Uterus (tissue), 4 donors: ENCODE results near the gene SCN5A. TPM values are rescaled to one million over a fixed set of nuclear protein-coding genes. Genes with fewer than 3 reads are reported as not detected.

Experiments used
- DNase-seq, 2 donors: peaks; one replicate each; pipeline ENCODE4 v3.0.0-alpha.2; 2019 to 2020
- H3K27ac ChIP-seq, 2 donors: fragments of 200-600 bp; sonication (generic); 1 replicate in 1 of 2; 2 replicates in 1 of 2; pipeline ENCODE4 v1.5.1; 2016 to 2018
- H3K27me3 ChIP-seq, 2 donors: fragments of 200-600 bp; sonication (generic); one replicate each; pipeline ENCODE4 v1.5.1; 2018 to 2019; ENCODE audit warnings: control low read depth in 1 of 2
- H3K36me3 ChIP-seq, 2 donors: fragments of 200-600 bp; sonication (generic); one replicate each; pipeline ENCODE4 v1.5.1; 2019; ENCODE audit warnings: control low read depth in 1 of 2
- H3K4me1 ChIP-seq, 2 donors: fragments of 200-600 bp; sonication (generic); one replicate each; pipeline ENCODE4 v1.5.1; 2018 to 2019; ENCODE audit warnings: control low read depth in 1 of 2
- H3K4me3 ChIP-seq, 2 donors: fragments of 200-600 bp; sonication (generic); 1 replicate in 1 of 2; 2 replicates in 1 of 2; pipeline ENCODE4 v1.5.1; 2018 to 2019; ENCODE audit warnings: mild to moderate bottlenecking in 1 of 2
- H3K9me3 ChIP-seq, 2 donors: fragments of 200-600 bp; sonication (generic); one replicate each; pipeline ENCODE4 v1.5.1; 2019; ENCODE audit warnings: control low read depth in 1 of 2
- CTCF ChIP-seq, 4 experiments: fragments of 200-600 bp in 2 of 4; fragments of 450-650 bp in 2 of 4; sonication (generic) in 2 of 4; IDR thresholded peaks; one replicate each; pipeline ENCODE4 v1.5.1; 2016 to 2019; ENCODE audit warnings: antibody characterized with exemption in 4 of 4, mild to moderate bottlenecking in 2 of 4, moderate library complexity in 1 of 4
- POLR2A ChIP-seq, 2 donors: fragments of 450-650 bp; IDR thresholded peaks; one replicate each; pipeline ENCODE4 v1.6.1; 2016; ENCODE audit warnings: antibody characterized with exemption in 2 of 2, mild to moderate bottlenecking in 1 of 2, moderate library complexity in 1 of 2
- intact Hi-C: fragments of 100-400 bp; cut with DNase I; formaldehyde crosslinking; loops from one replicate; pipeline ENCODE4 v1.15.1; 2023; ENCODE audit warnings: low total_unique reads
- total RNA-seq, 4 donors: library from RNA; depleted of rRNA in 3 of 4; stranded (reverse); fragments of >200 nt in 3 of 4; gene quantifications; one replicate each; pipeline versions ENCODE4 v1.1.0 to v1.2.4, GENCODE V29; 2014 to 2023
- donor health status: DM: yes; HTN: yes; CAD: no.

SCN5A gene
- total RNA-seq, 4 donors from 2014 or later = under 0.01 to 3.2 (median 1.6) TPM; not detected in 1

- no peaks in the 10 kb centered on the region for H3K36me3 ChIP-seq
- TF ChIP-seq POLR2A (IDR thresholded peaks at IDR 0.05) (no peak), CTCF (IDR thresholded peaks at IDR 0.05) (no peak)
- no peak for DNase-seq
These were observed 47.4 kb downstream of the SCN5A start for GRCh38 chr3:38601956-38602550.

GRCh38 chr3:38600551-38600950 lies 48.9 kb downstream of the SCN5A start:
- TF ChIP-seq CTCF (IDR thresholded peaks at IDR 0.05) (no peak), POLR2A (IDR thresholded peaks at IDR 0.05) (no peak)
- Histone ChIP-seq H3K4me1 (no peaks in the 10 kb centered on the region), H3K27me3 (no peaks in the 10 kb centered on the region), H3K4me3 (no peak overlapping the region), H3K36me3 (no peaks in the 10 kb centered on the region), H3K9me3 (no peaks in the 10 kb centered on the region), H3K27ac (no peak overlapping the region)
- DNase-seq = no peak
- intact Hi-C loops = no loop called here

More at GRCh38 chr3:38601956-38602550, 47.4 kb downstream of the SCN5A start:
- Histone ChIP-seq H3K27ac (no peak overlapping the region), H3K27me3 (no peaks in the 10 kb centered on the region), H3K9me3 (no peaks in the 10 kb centered on the region), H3K4me3 (no peak overlapping the region), H3K4me1 (no peaks in the 10 kb centered on the region)
- intact Hi-C loops = no loop called here

- TF ChIP-seq POLR2A (IDR thresholded peaks at IDR 0.05) = no peak
- TF ChIP-seq CTCF (IDR thresholded peaks at IDR 0.05) = no peak
- Histone ChIP-seq H3K27ac (no peak overlapping the region), H3K4me1 (no peaks in the 10 kb centered on the region)
These were observed 49.6 kb downstream of the SCN5A start for GRCh38 chr3:38599886-38600285.

GRCh38 chr3:38598791-38599190 lies 50.7 kb downstream of the SCN5A start:
- Histone ChIP-seq H3K4me3 (no peak overlapping the region), H3K27me3 (no peaks in the 10 kb centered on the region), H3K36me3 (no peaks in the 10 kb centered on the region), H3K4me1 (no peaks in the 10 kb centered on the region), H3K27ac (no peak overlapping the region), H3K9me3 (no peaks in the 10 kb centered on the region)
- intact Hi-C loops = no loop called here
- no peak for TF ChIP-seq CTCF (IDR thresholded peaks at IDR 0.05)
- no peak for TF ChIP-seq POLR2A (IDR thresholded peaks at IDR 0.05)
- no peak for DNase-seq

More at GRCh38 chr3:38599886-38600285, 49.6 kb downstream of the SCN5A start:
- no peak overlapping the region for H3K4me3 ChIP-seq
- intact Hi-C loops = no loop called here
- H3K27me3 ChIP-seq = no peaks in the 10 kb centered on the region
- H3K36me3 ChIP-seq = no peaks in the 10 kb centered on the region
- DNase-seq = no peak
- H3K9me3 ChIP-seq = no peaks in the 10 kb centered on the region

GRCh38 chr3:38597502-38598060 lies 51.9 kb downstream of the SCN5A start:
- no peak for TF ChIP-seq CTCF (IDR thresholded peaks at IDR 0.05)
- TF ChIP-seq POLR2A (IDR thresholded peaks at IDR 0.05) = no peak
- no peaks in the 10 kb centered on the region for H3K27me3 ChIP-seq
- no peak overlapping the region for H3K4me3 ChIP-seq
- no peaks in the 10 kb centered on the region for H3K4me1 ChIP-seq
- DNase-seq = no peak
- intact Hi-C loops = no loop called here
- no peaks in the 10 kb centered on the region for H3K9me3 ChIP-seq
- no peaks in the 10 kb centered on the region for H3K36me3 ChIP-seq
- no peak overlapping the region for H3K27ac ChIP-seq
